GM12864 (cell line): ENCODE results near the gene ZNF442.
"Not testable (repeated sequence)": the region's sequence is repeated elsewhere in the genome, so short reads cannot be mapped to it uniquely, and the experiment has no call there.

Experiments
- DNase-seq: peaks from one replicate; pipeline ENCODE4 v3.0.0-alpha.2; 2011; ENCODE audit warnings: low read depth
- H3K4me3 ChIP-seq: 2 replicates; pipeline ENCODE4 v1.5.1; 2011; ENCODE audit warnings: mild to moderate bottlenecking, low read depth, low read length, control low read depth
- CTCF ChIP-seq: IDR thresholded peaks from 2 replicates; pipeline ENCODE4 v1.5.1; 2011; ENCODE audit warnings: low read depth, mild to moderate bottlenecking, moderate library complexity, low read length, control low read depth, inconsistent platforms; ENCODE audit errors: missing control alignments

The ZNF442 gene

GRCh38 chr19:12374026-12374425 is 8.5 kb upstream of the ZNF442 start:
- H3K4me3 ChIP-seq, result no peak overlapping the region
- TF ChIP-seq CTCF, result no peak
- DNase-seq, result no peak

GRCh38 chr19:12364391-12365235 is 870 bp downstream of the ZNF442 start:
- peak overlapping the region; percentile 89 for H3K4me3 ChIP-seq
- no peak for DNase-seq
- no peak for TF ChIP-seq CTCF

GRCh38 chr19:12362236-12362635 is 3.2 kb downstream of the ZNF442 start:
- not testable (repeated sequence) for H3K4me3 ChIP-seq, DNase-seq

- no peak overlapping the region for H3K4me3 ChIP-seq
- DNase-seq, result no peak
- no peak for TF ChIP-seq CTCF
These were observed 12.1 kb downstream of the ZNF442 start for GRCh38 chr19:12353375-12353774.

- DNase-seq, result no peak
- TF ChIP-seq CTCF, result no peak
- no peak overlapping the region for H3K4me3 ChIP-seq
These were observed 14.6 kb downstream of the ZNF442 start for GRCh38 chr19:12350890-12351197.

- no peak for TF ChIP-seq CTCF
- no peak for DNase-seq
- no peak overlapping the region for H3K4me3 ChIP-seq
These were observed 15.1 kb downstream of the ZNF442 start for GRCh38 chr19:12350185-12350889.

- H3K4me3 ChIP-seq, result no peak overlapping the region
- DNase-seq, result no peak
- peak; percentile 8 for TF ChIP-seq CTCF
These were observed 18.6 kb downstream of the ZNF442 start for GRCh38 chr19:12346896-12347295.
